RWPE2 (cell line): ENCODE results near the gene ZNF740.

Source experiments
- ATAC-seq: fragments of 200-7000 bp; cut with Tn5 transposase; 3 replicates; pipeline ENCODE4 v1.9.1; 2021; ENCODE audit warnings: low read depth
- DNase-seq: peaks from one replicate; pipeline ENCODE4 v3.0.0-alpha.2; 2020; ENCODE audit warnings: low spot score
- H3K27ac ChIP-seq: fragments of 450-650 bp; 2 replicates; pipeline ENCODE4 v1.5.1; 2017; ENCODE audit warnings: mild to moderate bottlenecking; ENCODE audit not compliant: poor library complexity, severe bottlenecking
- H3K27me3 ChIP-seq: fragments of 250-450 bp; sonication (Bioruptor Pico); 2 replicates; pipeline ENCODE4 v1.5.1; 2021; ENCODE audit warnings: mild to moderate bottlenecking, moderate library complexity; ENCODE audit not compliant: insufficient read depth, poor library complexity, severe bottlenecking
- H3K36me3 ChIP-seq: fragments of 250-450 bp; sonication (Bioruptor Pico); 2 replicates; pipeline ENCODE4 v1.5.1; 2020; ENCODE audit warnings: low read depth, mild to moderate bottlenecking, moderate library complexity
- H3K4me1 ChIP-seq: fragments of 250-450 bp; sonication (Bioruptor Pico); 2 replicates; pipeline ENCODE4 v1.5.1; 2021; ENCODE audit warnings: mild to moderate bottlenecking, moderate library complexity; ENCODE audit not compliant: insufficient read depth, poor library complexity, severe bottlenecking
- H3K4me3 ChIP-seq: fragments of 250-450 bp; sonication (Bioruptor Pico); 2 replicates; pipeline ENCODE4 v1.5.1; 2021; ENCODE audit warnings: mild to moderate bottlenecking, moderate library complexity; ENCODE audit not compliant: severe bottlenecking
- H3K9me3 ChIP-seq: fragments of 250-450 bp; sonication (Bioruptor Pico); 2 replicates; pipeline ENCODE4 v1.5.1; 2021; ENCODE audit warnings: mild to moderate bottlenecking, moderate library complexity; ENCODE audit not compliant: severe bottlenecking
- TF ChIP-seq, protein P1 (sequence below): fragments of 450-650 bp; IDR thresholded peaks from one replicate; pipeline ENCODE4 v1.5.1; 2017; ENCODE audit warnings: mild to moderate bottlenecking, moderate library complexity; ENCODE audit not compliant: poor library complexity, severe bottlenecking

The ZNF740 gene

DNA sequence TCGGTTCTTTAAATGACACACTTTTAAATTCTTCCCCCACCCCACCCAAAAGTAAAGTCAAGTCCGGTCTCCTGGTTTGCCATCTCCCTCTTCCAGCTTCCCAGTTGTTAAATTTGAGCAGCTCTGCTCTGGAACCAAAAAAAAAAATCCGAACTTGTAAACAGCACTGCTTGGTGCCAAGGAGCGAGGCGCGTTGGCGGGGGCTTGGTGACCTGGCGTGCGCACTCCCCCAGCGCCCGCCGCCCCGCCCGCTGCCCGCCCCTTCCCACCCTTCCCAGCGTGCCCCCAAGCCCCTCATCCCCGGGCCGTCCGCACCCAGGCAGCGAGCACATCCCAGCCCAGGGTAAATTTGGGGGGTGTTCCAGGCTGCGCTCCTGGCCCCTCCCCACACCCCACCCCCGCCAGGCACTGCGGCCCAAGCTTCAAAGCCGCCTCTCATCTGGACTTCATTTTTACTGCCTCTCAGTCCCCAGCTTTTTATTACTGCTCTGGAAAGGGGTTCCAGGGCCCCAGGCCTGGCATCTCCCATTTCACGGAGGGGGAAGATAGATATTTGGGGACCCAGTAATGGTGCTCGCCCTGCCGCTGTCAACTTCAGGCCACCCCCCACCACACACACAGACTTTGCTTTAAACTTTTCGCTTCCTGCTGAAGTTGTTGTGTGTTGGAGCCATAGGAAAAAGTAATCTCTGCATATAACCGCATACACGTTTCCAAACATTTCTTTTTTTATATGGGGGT lies 38.2 kb downstream of the ZNF740 start:
- DNase-seq (no peak), ATAC-seq (no peak)
- Histone ChIP-seq H3K9me3 (no peaks in the 10 kb centered on the region), H3K4me3 (peak overlapping the region; percentile 54), H3K36me3 (peaks cover 14% of the 10 kb centered on the region), H3K27ac (peak overlapping the region; percentile 96), H3K27me3 (no peaks in the 10 kb centered on the region), H3K4me1 (peaks cover 38% of the 10 kb centered on the region)
- TF ChIP-seq, protein P1, sequence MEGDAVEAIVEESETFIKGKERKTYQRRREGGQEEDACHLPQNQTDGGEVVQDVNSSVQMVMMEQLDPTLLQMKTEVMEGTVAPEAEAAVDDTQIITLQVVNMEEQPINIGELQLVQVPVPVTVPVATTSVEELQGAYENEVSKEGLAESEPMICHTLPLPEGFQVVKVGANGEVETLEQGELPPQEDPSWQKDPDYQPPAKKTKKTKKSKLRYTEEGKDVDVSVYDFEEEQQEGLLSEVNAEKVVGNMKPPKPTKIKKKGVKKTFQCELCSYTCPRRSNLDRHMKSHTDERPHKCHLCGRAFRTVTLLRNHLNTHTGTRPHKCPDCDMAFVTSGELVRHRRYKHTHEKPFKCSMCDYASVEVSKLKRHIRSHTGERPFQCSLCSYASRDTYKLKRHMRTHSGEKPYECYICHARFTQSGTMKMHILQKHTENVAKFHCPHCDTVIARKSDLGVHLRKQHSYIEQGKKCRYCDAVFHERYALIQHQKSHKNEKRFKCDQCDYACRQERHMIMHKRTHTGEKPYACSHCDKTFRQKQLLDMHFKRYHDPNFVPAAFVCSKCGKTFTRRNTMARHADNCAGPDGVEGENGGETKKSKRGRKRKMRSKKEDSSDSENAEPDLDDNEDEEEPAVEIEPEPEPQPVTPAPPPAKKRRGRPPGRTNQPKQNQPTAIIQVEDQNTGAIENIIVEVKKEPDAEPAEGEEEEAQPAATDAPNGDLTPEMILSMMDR: no peak

DNA sequence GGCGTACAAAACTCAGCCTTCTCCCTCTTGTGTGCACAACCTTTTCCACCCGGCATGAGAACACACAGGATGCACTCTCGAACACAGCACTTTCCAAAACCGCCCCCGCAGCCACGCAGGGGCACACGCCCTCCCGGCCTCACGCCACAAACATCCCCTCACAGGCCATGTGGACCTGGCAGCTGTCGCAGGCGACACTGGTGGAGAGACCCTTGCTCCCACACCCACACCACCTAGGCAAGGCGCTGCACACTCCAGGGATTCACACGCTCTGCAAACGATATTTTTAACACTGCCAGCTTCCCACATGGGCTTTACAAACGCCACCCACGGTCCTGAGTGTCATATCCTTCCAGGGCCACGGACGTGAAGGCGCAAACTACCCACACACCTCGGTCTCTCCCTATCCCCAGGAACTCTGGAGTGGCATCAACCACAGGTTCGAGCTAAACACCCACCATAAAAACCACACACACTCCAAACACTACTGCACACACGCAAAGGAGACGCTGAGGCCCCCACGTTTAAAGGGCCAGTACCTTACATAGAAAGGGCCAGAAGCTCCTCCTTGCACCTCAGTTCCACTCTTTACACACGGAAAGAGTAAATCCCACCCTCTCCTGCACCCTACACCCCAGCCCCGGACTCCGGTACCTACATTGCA lies 38.9 kb downstream of the ZNF740 start:
- DNase-seq (no peak), ATAC-seq (no peak)
- peaks cover 7% of the 10 kb centered on the region for H3K36me3 ChIP-seq
- TF ChIP-seq, protein P1: no peak
- H3K27me3 ChIP-seq: no peaks in the 10 kb centered on the region
- H3K4me1 ChIP-seq: peaks cover 45% of the 10 kb centered on the region
- H3K27ac ChIP-seq: peak overlapping the region; percentile 96
- H3K9me3 ChIP-seq: no peaks in the 10 kb centered on the region
- peak overlapping the region; percentile 54 for H3K4me3 ChIP-seq

DNA sequence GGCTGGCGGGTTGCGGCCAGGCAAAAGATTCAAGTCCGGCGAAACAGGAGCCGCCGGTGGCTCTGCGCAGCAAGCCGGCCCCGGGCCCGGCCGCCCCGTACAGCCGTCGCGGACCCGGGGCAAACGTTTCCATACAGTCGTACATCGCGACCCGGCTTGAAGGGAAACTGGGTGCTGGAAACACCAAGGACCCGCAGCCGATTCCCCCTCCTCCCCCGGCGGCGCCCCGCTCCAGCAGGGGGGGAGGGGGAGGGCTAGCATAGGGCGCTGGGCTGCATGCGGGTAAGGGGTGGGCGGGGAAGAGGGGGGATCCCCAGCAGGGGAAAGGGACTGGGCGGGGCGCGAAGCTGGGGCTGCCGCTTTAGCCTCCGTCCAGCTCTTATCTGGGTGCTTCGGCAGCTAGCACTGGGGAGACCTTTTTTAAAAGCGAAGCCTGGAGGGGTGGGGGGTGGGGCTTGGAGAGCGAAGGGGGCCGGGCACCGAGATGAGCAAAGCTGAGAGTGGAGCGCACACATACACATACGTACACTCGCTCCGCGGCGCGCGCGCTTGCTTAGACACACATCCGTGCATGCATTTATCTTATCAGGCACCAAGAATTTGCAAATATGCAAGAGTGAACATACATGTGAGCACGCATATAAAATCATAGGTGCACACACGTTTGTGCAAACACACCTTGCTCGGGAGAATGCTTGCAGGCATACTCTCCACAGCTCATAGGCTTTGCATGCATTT lies 39.6 kb downstream of the ZNF740 start:
- Histone ChIP-seq H3K9me3 (no peaks in the 10 kb centered on the region), H3K4me3 (peak overlapping the region; percentile 54), H3K27me3 (no peaks in the 10 kb centered on the region), H3K27ac (peak overlapping the region; percentile 96), H3K4me1 (peaks cover 52% of the 10 kb centered on the region), H3K36me3 (peaks cover 5% of the 10 kb centered on the region; the same call in 1 of the 2 replicates)
- DNase-seq (no peak), ATAC-seq (peak; percentile 38)
- TF ChIP-seq, protein P1: no peak

DNA sequence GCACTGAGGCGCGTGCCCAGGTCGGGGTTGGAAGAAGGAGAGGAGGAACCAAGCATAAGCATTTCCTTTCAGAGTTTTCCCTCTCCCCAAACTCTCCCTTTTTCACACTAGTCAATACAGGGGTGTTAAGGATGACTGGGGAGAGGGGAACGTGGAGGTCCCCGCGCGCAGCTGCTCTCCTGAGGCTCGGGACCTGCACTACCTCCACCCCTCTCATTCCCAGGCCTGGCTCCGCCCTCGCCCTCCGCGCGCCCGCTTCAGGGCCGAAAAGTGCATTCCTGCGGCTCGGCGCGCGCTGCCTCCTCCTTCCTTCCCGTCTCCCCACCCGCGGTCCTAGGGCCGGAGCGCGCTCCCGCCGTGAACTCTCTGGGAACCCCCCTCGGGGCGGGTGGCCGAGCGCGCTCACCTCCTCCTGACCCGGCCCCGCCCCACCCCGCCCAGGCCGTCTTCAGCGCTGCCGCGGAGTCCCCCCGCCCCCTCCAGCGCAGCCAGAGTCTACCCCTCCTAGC lies 40.2 kb downstream of the ZNF740 start:
- ATAC-seq (peak; percentile 65), DNase-seq (peak; percentile 95)
- Histone ChIP-seq H3K4me3 (peak overlapping the region; percentile 54), H3K36me3 (peaks cover 5% of the 10 kb centered on the region; the same call in 1 of the 2 replicates), H3K27ac (peak overlapping the region; percentile 96), H3K9me3 (no peaks in the 10 kb centered on the region), H3K27me3 (no peaks in the 10 kb centered on the region), H3K4me1 (peaks cover 59% of the 10 kb centered on the region)
- TF ChIP-seq, protein P1: no peak
